GM04503 (cell line): ENCODE results near the gene MCCC2.
"Not testable (repeated sequence)": the region's sequence is repeated elsewhere in the genome, so short reads cannot be mapped to it uniquely, and the experiment has no call there.

ENCODE experiments used
- DNase-seq: peaks from one replicate; pipeline ENCODE4 v3.0.0-alpha.2; 2012; ENCODE audit warnings: low read depth

MCCC2 gene

DNA sequence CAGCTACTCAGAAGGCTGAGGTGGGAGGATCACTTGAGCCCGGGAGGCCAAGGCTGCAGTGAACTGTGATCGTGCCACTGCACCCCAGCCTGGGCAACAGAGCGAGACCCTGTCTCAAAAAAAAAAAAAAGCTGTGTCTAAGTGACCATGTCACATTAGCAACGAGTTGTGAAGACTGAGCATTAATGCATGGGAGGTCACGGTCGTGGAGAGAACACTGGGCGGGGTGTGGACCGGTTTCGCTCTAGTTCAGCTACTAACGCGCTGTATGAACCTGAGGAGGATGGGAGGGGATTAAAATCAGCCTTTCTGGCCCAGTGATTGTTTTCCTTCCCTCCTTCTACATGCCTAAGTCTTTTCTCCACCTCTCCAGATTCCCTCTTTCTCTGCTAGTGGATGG, 75.2 kb downstream of the MCCC2 start:
- DNase-seq = no peak

DNA sequence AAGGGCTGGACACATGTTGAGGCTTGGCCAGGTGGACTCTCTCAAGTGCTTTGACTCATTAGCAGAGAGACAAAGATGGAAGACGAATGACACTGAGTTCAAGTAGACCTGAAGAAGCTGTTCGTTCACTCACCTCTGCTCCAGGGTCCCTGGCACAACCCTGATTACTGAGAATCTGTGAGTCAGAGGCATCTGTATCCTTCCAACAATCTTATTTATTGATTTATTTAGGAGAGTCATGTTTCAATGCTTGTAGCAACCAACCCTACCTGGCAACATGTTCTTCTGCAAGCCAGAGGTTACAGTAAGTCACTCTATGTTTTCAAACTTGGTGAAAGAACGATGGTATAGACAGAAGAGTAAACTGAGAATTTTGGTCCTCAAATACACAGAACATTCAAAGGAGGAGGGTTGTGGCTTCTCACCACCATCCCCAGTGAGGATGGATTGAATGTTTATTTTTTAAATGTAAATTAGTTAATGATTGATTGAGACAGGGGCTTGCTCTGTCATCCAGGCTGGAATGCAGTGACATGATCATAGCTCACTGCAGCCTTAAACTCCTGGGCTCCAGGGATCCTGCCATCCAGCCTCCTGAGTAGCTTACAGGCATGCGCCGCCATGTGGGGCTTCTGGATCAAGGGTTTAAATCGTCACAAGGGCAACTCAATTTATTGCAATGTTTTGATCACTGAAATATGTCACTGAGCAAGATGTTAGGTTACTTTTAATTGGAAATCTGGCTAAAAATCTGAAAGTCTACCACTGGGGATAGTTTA, 76.2 kb downstream of the MCCC2 start:
- DNase-seq = no peak

DNA sequence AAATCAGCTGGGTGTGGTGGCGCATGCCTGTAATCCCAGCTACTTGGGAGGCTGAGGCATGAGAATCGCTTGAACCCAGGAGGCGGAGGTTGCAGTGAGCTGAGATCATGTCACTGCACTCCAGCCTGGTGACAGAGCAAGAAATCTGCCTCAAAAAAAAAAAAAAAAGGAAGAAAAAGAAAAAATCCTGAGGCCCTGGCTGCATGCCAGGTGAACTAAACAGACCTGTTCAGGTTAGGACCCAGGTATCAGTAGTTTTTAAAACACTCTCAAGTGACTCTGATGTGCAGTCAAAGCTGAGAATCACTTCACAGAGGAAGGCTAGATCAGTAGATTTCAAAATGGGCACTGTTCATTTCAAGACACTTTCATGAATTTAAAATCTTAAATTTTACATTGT, 77.5 kb downstream of the MCCC2 start:
- not testable (repeated sequence) for DNase-seq

DNA sequence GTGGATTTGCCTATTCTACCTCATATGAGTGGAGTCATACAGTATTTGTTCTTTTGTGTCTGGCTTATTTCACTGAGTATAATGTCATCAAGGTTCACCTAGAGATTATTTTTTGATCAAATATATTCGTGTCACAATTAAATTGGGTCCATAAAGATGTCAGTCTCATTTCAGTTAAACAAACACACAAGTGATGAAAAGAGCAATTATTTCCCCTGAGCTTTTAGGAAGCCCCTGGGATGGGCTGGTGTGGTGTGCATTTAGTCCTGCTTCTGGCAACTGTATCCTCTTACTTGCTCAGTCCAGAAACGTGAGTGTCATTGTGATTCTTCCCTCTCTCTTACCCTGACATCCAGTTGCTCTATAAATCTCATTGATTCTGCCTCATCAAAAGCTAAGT, 79.2 kb downstream of the MCCC2 start:
- no peak for DNase-seq

DNA sequence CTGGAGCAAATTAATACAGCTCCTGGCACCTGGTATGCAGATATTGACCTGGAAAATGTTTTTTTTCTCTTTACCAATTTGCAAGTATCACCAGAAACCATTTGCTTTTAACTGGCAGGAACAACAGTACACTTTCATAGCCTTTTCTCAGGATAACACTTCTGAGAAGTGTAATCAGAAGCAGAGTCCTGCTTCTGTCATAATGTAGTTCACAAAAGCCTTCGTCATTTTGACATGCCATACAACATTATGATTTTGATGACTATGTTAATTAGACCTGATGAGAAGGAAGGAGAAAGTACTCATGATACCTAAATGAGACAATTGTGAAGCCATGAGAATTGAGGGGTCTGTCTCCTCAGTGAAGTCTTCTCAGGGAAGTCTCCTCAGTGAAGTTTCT, 90.8 kb downstream of the MCCC2 start:
- no peak for DNase-seq

DNA sequence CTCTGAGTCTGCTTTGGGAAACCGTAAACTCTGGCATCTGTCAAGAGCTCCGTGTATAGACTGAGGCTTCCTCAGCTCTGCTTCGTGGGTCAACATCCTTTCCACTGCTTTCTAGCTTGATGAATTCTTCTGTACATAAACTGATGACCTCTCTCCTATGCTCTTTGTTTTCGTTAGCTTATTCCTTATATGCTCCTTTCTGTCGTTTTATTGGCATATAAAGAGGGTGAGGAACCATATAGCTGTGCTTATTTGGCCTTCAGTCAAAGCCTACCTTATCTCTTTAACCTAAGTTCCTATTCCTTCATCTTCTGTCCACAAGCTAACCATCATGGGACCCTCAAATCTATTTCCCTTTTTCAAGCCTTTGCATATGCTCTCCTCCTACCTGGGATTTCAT, 92.6 kb downstream of the MCCC2 start:
- DNase-seq = no peak

DNA sequence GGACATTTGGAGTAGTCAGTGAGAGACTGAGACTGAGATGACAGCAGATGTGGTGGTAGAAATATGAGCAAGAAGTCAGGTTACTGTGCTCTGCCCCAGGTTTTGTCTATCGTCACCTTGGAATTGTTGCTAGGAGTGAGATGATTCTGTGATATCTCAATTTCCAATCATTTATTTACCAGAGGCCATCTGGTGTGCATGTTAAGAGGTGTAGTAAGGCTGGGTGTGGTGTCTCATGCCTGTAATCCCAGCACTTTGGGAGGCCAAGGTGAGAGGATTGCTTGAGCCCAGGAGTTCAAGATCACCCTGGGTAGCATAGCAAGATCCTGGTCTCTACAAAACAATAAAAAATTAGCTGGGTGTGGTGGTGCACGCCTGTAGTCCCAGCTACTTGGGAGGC, 93.4 kb downstream of the MCCC2 start:
- no peak for DNase-seq

DNA sequence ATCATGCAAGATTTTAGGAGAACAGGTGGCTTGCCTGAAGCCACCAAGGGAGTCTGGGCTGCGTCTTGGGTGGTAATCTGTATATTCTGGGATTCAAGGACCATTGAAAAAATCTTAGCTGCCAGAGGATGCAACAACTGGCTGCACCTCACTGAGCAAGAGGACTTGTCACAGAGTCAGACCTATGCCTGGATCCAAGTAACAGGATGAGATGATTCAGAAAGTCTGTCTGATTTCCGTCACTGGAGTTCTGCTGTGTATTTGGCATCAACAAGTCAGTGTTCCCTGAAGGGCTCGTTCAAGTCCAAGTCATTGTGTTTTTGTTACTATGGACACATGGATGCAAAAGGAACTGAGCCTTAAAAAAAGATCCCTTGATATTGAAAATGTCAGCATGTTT, 94.2 kb downstream of the MCCC2 start:
- DNase-seq = no peak

DNA sequence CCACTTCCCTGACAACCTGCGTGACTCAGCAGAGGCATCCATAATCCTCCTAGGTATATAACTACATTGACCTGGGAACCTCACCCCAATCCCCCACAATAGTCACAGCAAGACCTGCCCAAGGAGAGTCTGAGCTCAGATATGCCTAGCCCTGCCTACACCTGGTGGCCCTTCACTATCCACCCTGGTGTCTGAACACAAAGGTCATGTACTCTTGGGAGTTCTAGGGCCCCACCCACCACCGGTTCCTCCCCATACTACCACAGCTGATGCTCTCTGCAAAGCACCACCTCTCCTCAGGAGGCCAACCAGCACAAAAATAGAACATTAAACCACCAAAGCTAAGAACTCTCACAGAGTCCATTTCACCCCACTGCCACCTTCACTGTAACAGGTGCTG, 97.2 kb downstream of the MCCC2 start:
- no peak for DNase-seq

DNA sequence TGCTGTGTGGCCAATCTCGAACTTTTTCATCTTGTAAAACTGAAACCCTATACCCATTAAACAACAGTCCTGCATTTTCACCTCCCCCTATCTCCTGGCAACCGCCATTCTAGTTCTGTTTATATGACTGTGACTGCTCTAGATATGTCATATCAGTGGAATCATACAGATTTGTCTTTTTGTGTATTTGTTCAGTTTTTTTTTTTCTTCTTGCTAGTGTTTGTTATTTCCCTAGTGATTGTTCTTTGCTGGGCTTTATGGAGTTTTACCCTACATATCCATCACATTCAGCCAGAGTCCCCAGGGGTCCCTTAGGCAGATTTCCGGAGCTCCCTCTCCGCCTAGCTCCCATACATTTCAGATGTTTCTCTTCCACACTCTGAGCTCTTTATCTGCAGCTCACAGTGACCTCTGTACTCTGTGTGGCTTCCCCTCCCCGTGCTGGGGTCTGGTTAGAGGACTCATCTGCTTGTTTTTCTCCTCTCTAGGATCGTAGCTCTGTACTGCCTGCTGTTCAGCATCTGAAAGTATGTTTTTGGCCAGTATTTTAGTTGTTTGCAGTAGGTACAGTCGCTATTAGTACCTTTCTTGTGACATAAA, 106.8 kb downstream of the MCCC2 start:
- no peak for DNase-seq

DNA sequence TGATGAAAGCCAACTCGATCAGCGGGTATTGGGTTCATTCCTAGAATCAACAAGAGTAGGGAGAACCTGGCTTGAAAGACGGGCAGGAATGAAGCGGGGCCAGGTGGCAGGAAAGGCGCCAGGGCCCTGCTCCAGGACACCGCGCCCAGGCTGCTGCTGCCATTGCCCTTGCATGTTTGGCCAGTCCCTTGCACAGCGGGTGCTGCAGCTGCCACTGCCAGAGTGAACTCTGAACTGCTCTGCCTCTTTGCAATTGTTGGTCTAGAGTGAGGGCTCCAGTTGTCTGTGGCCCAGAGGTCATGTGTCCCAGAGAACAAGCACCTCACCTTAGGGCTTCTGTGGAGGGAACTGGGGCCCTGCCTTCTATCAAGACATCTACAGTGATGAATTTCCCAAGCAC, 107.9 kb downstream of the MCCC2 start:
- DNase-seq = no peak

DNA sequence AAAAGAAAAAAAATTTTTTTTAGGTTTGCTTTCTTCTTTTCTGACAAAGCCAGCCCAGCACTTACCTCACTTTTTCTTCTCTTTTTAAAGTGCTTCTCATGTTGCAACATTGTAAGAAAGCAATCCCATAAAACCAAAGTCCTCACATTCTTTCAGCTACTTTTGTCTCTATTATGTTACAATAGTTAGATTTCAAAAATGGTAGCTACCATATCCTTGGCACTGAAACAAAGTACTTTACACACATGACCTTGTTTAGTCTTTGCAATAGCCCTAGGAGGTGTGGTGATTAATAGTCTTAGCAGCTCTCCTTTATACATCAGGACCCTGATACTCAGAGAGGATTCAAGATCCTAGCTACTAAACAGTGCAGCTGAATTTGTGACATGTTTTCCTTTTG, 108.5 kb downstream of the MCCC2 start:
- DNase-seq = peak; percentile 7

DNA sequence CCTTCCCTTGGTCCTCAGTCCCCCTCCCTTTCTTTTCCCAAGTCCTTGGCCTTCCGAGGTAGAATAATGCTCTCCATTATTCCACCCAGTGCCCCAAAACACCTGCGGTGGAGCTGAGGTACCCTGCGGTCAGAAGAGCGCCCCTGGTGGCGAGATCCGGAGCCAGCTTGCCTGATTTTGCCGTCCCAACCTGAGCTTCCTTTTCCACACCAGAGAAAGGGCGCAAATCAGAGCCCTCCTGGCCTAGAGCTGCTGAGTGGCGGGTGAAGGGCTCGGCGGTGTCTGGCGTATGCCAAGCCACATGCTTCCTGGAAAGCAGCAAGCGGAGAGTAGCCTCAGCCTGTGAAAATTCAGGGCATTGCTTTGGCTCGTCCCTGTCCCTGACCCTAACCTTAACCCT, 110.8 kb downstream of the MCCC2 start:
- no peak for DNase-seq

DNA sequence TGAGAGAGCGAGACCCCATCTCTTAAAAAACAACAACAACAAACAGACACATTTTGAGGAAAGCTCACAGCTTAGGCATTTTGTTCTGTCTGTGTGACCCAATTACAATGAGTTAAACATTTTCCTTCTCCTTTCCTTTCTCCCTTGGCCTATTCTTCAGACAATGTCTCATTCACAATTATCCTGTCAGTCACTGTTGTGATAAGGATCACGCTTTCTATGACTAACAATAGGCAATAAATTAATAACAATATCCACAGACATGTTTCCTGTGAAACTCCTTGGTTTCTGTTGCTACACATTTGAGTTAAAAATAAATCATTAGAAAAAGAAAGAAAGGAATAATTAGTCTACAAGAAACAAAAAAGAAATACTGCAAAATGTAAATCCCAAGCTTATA, 112.1 kb downstream of the MCCC2 start:
- DNase-seq = no peak

DNA sequence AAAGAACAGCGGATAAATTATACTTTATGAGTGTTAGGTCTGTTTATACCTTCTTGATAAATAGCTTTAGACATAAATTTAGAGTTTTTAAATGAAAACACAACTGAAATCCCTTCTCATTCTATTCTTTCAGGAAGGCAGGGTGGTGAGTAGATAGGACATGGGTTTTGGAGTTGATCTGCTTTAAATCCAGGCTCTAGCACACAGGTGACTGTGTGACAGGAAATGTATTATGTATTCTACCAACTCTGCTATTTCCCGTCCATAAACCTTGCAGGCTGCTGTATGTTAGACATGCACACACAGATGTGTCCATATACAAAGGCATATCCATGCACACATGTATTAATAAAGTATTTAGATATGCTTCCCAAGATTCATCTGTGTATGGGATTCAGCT, 112.6 kb downstream of the MCCC2 start:
- DNase-seq = no peak

DNA sequence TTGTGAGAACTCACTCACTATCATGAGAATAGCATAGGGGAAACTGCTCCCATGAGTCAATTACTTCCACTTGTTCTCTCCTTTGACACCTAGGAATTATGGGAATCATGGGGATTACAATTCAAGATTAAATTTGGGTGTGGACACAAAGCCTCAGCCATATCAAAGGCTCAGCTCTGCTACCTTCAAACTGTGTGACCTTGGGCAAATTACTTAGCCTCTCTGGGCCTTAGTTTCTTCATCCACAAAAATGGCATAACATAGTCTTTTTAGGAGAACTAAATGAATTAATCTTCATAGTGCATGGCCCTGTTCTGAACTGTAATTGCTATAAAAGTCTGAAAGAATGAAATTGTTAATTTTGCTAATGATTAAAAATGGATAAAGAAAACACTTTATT, 113.7 kb downstream of the MCCC2 start:
- DNase-seq = no peak

DNA sequence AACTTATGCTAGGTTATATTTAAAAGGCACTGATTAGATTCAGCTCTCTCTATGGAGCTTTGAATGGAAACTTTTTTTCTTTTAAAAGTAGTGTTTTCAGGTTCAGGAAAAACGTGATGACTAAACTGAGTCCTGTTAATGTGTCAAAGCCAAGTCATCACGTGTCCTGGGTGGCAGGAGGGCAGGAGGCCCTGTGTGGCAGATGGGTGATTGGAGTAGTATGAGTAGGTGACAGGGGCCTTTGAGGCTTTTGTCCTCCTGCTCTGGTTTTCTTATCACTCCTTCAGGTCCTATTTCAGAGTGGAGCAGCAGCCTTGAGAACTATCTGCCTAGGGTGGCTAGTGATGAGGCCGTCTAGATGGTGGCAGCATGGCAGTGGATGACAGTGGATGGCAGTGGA, 114.3 kb downstream of the MCCC2 start:
- DNase-seq = no peak

DNA sequence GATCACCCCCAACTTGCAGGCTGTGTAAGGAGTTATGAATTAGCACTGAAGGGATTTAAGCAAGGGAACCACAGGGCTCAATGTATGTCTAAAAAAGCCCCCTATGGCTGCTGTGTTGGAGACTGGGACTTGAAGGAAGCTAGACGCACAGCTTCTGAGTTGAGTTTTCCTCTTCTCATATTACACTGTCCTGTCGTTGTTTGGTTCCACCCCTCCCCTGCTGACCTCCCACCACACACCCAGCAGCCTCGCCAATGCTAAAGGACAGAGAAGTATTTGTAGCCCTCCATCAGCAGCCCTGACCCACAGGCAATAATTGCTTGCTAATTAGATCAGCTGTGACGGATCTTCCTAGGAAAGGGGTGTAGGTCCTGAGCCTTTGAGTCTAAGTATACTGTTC, 116.8 kb downstream of the MCCC2 start:
- no peak for DNase-seq

DNA sequence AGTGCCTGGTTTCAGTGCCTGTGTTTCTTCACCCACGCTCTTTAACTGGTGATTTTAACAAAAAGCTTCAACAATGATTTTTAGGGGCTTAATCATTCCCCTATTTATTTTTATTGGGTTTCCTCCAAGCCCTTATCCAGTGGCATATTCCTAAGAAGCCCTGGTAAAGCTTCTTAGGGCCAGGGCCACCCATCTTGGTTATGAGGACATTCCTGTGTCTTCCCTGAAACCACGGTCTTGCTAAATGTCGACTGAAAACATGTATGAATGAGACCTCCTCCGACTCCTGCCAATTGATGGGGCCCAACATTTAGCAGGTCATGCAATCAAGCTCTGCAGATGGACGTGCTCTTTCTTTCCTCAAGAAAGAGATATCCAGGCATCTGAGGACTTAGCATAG, 118.3 kb downstream of the MCCC2 start:
- no peak for DNase-seq

DNA sequence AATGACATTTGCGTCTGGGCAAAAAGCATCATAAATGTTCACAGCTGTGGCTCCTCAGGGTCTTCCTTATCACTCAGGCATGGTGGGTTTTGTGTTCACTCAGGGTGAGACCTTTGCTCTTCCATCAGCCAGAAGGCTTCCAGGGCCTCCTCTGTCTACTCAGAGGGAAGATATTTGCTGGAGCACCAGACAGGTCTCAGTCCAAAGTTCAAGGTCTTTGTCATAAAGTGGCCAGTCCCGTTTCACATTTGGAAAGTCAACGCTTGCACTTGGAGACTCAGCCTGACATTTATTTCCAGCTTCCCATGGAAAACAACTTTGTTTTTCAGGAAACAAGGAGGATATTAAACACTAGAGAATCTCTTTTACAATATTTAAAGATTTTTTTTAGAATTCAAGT, 119.8 kb downstream of the MCCC2 start:
- no peak for DNase-seq
